Superior temporal gyrus (tissue), 1 donor: ENCODE results near the gene PREX1.

Experiments
- DNase-seq: peaks from one replicate; pipeline ENCODE4 v3.0.0-alpha.2; 2016; ENCODE audit errors: extremely low spot score

The PREX1 gene

GRCh38 chr20:48754292-48754691 lies 73.5 kb downstream of the PREX1 start:
- DNase-seq = no peak

- DNase-seq = no peak
Measured at GRCh38 chr20:48752963-48753362, 74.8 kb downstream of the PREX1 start.

GRCh38 chr20:48751871-48752270 lies 75.9 kb downstream of the PREX1 start:
- no peak for DNase-seq

- DNase-seq = peak; percentile 82
Measured at GRCh38 chr20:48750941-48751635, 76.7 kb downstream of the PREX1 start.

- no peak for DNase-seq
Measured at GRCh38 chr20:48750376-48750775, 77.4 kb downstream of the PREX1 start.

GRCh38 chr20:48749437-48749836 lies 78.4 kb downstream of the PREX1 start:
- no peak for DNase-seq

- DNase-seq = peak; percentile 41
Measured at GRCh38 chr20:48748556-48748955, 79.2 kb downstream of the PREX1 start.

- no peak for DNase-seq
Measured at GRCh38 chr20:48747840-48748414, 79.9 kb downstream of the PREX1 start.

- DNase-seq = no peak
Measured at GRCh38 chr20:48745330-48745729, 82.5 kb downstream of the PREX1 start.

- no peak for DNase-seq
Measured at GRCh38 chr20:48744515-48744914, 83.3 kb downstream of the PREX1 start.

- no peak for DNase-seq
Measured at GRCh38 chr20:48743807-48744206, 84.0 kb downstream of the PREX1 start.

- DNase-seq = no peak
Measured at GRCh38 chr20:48742912-48743680, 84.7 kb downstream of the PREX1 start.

- DNase-seq = no peak
Measured at GRCh38 chr20:48742233-48742632, 85.6 kb downstream of the PREX1 start.

GRCh38 chr20:48741669-48742068 lies 86.1 kb downstream of the PREX1 start:
- DNase-seq = no peak

GRCh38 chr20:48740712-48741111 lies 87.1 kb downstream of the PREX1 start:
- no peak for DNase-seq

GRCh38 chr20:48740292-48740649 lies 87.5 kb downstream of the PREX1 start:
- DNase-seq = no peak

- DNase-seq = no peak
Measured at GRCh38 chr20:48739395-48740291, 88.2 kb downstream of the PREX1 start.

- DNase-seq = no peak
Measured at GRCh38 chr20:48738399-48739304, 89.1 kb downstream of the PREX1 start.

GRCh38 chr20:48738094-48738398 lies 89.8 kb downstream of the PREX1 start:
- DNase-seq = no peak

GRCh38 chr20:48737434-48738093 lies 90.2 kb downstream of the PREX1 start:
- peak; percentile 92 for DNase-seq

GRCh38 chr20:48736636-48737035 lies 91.2 kb downstream of the PREX1 start:
- no peak for DNase-seq
